ENCODE measurements around the gene PRKN.
"Not testable (repeated sequence)": the region's sequence is repeated elsewhere in the genome, so short reads cannot be mapped to it uniquely, and the experiment has no call there.

PRKN gene

DNA sequence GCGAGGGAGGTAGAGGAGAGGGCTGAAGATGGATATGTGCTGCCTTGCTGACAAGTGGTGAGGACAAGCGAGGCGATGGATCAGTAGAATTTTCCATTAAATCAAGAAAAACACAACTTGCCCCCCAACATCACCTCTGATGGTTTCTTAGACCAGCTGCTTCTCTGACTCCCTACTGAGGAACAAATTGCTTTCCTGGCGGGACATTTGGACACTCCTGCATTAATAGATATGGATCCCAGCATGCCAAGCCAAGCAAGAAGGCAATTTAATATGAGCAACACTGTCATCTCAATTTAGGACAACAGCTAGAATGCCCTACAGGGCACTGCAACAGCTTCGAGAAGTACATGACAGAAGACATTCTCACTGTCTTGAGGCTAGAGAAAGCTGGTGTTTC, 1205.3 kb downstream of the PRKN start:
- Histone ChIP-seq H3K4me1 (ENCODE audit: insufficient read depth, low read length) (no peaks in the 10 kb centered on the region), H3K4me3 (ENCODE audit: low read length) (no peak overlapping the region), H3K27me3 (ENCODE audit: insufficient read depth, low read length) (no peaks in the 10 kb centered on the region), H3K9ac (ENCODE audit: low read depth, low read length) (no peak overlapping the region), H3K36me3 (ENCODE audit: insufficient read depth, low read depth, low read length) (no peaks in the 10 kb centered on the region), H3K27ac (ENCODE audit: low read length) (no peak overlapping the region), H3K9me3 (ENCODE audit: insufficient read depth, low read depth, low read length) (no peaks in the 10 kb centered on the region)

DNA sequence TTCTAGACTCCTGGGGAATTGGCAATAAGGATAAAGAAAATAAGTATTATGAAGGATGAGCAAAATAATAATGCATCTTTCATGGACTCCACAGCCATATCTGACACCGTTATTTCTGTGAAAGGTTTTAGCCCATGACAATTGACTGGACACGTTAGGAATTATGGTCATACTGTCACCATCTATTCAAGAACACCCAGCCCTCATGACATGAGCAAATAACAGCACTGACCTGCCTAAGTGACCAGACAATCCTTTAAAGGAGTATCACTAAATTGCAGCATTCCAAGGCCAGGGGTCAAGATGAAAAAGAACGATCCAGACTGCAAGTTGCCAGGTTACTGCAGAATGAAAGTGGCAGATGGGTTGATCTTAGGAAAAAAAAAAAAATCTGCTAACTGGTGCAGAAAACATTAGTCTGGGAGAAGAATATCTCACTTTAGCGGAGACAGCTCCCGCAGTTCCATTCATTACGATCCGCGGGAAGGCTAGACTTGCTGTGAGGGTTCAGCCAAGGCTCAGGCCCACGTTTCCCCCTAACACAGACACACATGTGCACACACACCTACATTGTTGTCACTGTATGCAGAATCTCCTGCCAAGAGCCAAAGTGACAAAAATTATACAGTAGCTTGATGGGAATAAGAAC, 1216.0 kb downstream of the PRKN start:
- Histone ChIP-seq H3K27ac (ENCODE audit: low read length) (no peak overlapping the region), H3K4me1 (ENCODE audit: insufficient read depth, low read length) (no peaks in the 10 kb centered on the region), H3K9ac (ENCODE audit: low read depth, low read length) (no peak overlapping the region), H3K4me3 (ENCODE audit: low read length) (no peak overlapping the region), H3K36me3 (ENCODE audit: insufficient read depth, low read depth, low read length) (no peaks in the 10 kb centered on the region), H3K9me3 (ENCODE audit: insufficient read depth, low read depth, low read length) (no peaks in the 10 kb centered on the region), H3K27me3 (ENCODE audit: insufficient read depth, low read length) (no peaks in the 10 kb centered on the region)

DNA sequence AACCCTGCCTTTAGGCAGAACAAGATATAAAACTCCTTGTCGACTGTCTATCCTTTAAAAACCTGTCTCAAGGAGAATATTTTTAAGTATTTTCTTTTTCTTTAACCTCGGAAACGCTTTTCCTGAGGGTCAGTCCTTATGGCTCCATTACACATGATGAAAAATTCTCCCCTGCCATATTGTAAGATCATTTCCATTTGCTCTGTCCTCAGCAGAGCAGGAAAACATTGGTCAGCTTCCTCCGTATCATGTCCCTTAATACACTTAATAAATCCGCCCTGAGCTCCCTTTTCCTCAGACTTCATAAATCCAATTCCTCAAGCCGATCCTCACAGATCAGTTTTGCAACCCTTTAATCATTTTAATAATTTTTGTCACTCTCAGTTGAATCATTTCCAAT, 1219.2 kb downstream of the PRKN start:
- Histone ChIP-seq H3K27me3 (ENCODE audit: insufficient read depth, low read length) (no peaks in the 10 kb centered on the region), H3K36me3 (ENCODE audit: insufficient read depth, low read depth, low read length) (no peaks in the 10 kb centered on the region), H3K9me3 (ENCODE audit: insufficient read depth, low read depth, low read length) (no peaks in the 10 kb centered on the region), H3K9ac (ENCODE audit: low read depth, low read length) (no peak overlapping the region), H3K4me3 (ENCODE audit: low read length) (no peak overlapping the region), H3K27ac (ENCODE audit: low read length) (no peak overlapping the region), H3K4me1 (ENCODE audit: insufficient read depth, low read length) (no peaks in the 10 kb centered on the region)

DNA sequence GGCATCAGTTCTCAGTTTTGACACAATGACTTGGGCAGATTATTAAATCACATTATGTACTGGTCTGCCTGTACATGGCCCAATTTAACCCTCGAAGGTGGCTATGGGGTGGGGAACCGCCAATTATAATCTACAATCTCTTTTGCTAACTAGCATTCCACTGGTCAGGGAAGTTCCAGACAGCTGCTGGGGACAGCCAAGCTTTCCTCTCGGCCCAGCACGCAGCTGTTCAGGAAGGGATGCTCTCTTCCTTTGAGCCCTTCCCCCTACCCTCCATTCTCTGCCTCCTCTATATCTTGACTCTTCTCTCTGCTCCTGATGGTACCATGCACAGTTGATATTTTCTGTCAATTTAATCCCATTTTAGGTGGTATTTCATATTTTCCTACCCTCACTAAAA, 1220.2 kb downstream of the PRKN start:
- Histone ChIP-seq H3K36me3 (ENCODE audit: insufficient read depth, low read depth, low read length) (no peaks in the 10 kb centered on the region), H3K27ac (ENCODE audit: low read length) (no peak overlapping the region), H3K9ac (ENCODE audit: low read depth, low read length) (no peak overlapping the region), H3K4me3 (ENCODE audit: low read length) (no peak overlapping the region), H3K4me1 (ENCODE audit: insufficient read depth, low read length) (no peaks in the 10 kb centered on the region), H3K27me3 (ENCODE audit: insufficient read depth, low read length) (no peaks in the 10 kb centered on the region; the same call in 1 of the 2 replicates), H3K9me3 (ENCODE audit: insufficient read depth, low read depth, low read length) (no peaks in the 10 kb centered on the region)

DNA sequence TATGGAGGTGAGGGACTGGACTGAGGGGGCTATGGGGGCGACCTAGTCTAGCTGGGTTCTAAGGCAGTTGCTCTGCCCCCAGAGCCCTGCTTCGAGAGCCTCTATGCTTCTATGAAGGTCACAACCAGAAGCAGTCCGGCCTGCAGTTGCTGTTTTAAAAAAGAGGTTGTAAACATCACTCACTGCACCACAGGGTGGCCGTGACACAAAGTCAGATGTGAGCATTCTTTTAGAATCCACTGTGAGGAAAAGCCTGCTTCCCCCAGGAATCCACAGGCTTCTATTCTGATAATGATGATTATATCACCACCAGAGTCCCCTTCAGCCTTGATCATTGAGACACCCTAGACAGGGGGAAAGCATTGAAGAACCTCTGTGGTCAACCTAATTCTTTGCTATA, 1224.0 kb downstream of the PRKN start:
- Histone ChIP-seq H3K27me3 (ENCODE audit: insufficient read depth, low read length) (no peaks in the 10 kb centered on the region; the same call in 1 of the 2 replicates), H3K36me3 (ENCODE audit: insufficient read depth, low read depth, low read length) (no peaks in the 10 kb centered on the region), H3K27ac (ENCODE audit: low read length) (no peak overlapping the region), H3K4me3 (ENCODE audit: low read length) (no peak overlapping the region), H3K9ac (ENCODE audit: low read depth, low read length) (no peak overlapping the region), H3K4me1 (ENCODE audit: insufficient read depth, low read length) (no peaks in the 10 kb centered on the region), H3K9me3 (ENCODE audit: insufficient read depth, low read depth, low read length) (no peaks in the 10 kb centered on the region)

DNA sequence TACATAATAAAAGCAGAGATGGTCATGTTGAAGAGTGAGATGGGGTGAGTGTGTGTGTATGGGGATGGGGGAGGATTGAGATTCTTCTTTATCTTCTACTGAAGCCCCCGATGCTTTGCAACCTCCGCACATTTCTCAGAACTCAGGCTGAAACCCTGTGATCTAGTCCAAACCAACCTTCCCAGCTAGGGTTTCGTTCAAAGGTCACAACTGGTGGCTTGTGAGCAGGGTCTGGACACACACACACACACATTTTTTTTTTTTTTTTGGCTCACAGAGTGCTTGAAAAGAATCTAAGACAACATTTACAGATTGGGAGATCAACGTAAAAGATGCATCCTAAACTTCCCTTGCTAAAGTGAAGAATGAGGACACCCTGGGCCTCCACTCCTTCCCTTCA, 1228.7 kb downstream of the PRKN start:
- no peak overlapping the region for H3K4me3 ChIP-seq (ENCODE audit: low read length)
- no peaks in the 10 kb centered on the region for H3K4me1 ChIP-seq (ENCODE audit: insufficient read depth, low read length)
- H3K36me3 ChIP-seq (ENCODE audit: insufficient read depth, low read depth, low read length) = no peaks in the 10 kb centered on the region
- no peak overlapping the region for H3K27ac ChIP-seq (ENCODE audit: low read length)
- no peaks in the 10 kb centered on the region for H3K9me3 ChIP-seq (ENCODE audit: insufficient read depth, low read depth, low read length)
- H3K9ac ChIP-seq (ENCODE audit: low read depth, low read length) = no peak overlapping the region
- H3K27me3 ChIP-seq (ENCODE audit: insufficient read depth, low read length) = no peaks in the 10 kb centered on the region; the same call in 1 of the 2 replicates

DNA sequence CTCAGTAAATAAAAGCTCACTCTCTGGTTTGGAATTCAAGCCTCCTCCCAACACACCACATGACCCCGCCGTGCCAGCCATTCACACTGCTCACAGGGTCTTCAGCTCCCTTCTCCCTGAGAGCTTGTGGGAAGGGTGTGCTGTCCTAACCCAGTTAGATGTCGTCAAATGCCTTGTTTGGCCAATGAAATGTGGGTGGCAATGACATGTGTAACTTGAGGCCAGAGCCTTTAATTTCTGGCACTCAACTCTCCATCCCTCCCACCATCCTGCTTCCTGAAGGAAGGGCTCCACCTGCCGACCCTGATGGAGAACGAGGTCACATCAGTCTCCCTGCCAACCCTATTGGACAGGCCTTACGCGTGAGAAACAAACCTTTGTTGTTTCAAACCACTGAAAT, 1229.2 kb downstream of the PRKN start:
- no peaks in the 10 kb centered on the region for H3K4me1 ChIP-seq (ENCODE audit: insufficient read depth, low read length)
- H3K9ac ChIP-seq (ENCODE audit: low read depth, low read length) = no peak overlapping the region
- H3K36me3 ChIP-seq (ENCODE audit: insufficient read depth, low read depth, low read length) = no peaks in the 10 kb centered on the region
- H3K27me3 ChIP-seq (ENCODE audit: insufficient read depth, low read length) = no peaks in the 10 kb centered on the region; the same call in 1 of the 2 replicates
- H3K27ac ChIP-seq (ENCODE audit: low read length) = no peak overlapping the region
- no peaks in the 10 kb centered on the region for H3K9me3 ChIP-seq (ENCODE audit: insufficient read depth, low read depth, low read length)
- H3K4me3 ChIP-seq (ENCODE audit: low read length) = no peak overlapping the region

DNA sequence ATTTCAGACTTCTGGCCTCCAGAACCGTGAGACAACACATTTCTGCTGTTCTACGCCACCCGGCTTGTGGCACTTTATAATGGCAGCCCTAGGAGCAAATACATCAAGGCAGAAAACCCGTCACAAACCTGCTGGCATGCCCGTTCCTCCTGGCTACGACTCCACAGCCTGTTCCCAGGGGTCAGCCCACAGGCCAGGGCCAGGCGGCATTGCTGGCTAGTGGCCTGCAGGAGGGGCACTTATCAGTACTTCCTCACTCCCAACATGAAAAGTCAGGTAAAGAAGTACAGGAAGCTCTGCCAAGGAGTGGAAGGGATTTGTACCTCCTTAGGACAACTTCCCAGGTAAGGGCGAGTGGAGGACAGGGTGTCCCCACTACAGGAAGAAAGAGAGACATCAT, 1230.6 kb downstream of the PRKN start:
- Histone ChIP-seq H3K9ac (ENCODE audit: low read depth, low read length) (no peak overlapping the region), H3K4me1 (ENCODE audit: insufficient read depth, low read length) (no peaks in the 10 kb centered on the region), H3K9me3 (ENCODE audit: insufficient read depth, low read depth, low read length) (no peaks in the 10 kb centered on the region), H3K36me3 (ENCODE audit: insufficient read depth, low read depth, low read length) (no peaks in the 10 kb centered on the region), H3K27ac (ENCODE audit: low read length) (no peak overlapping the region), H3K27me3 (ENCODE audit: insufficient read depth, low read length) (no peaks in the 10 kb centered on the region), H3K4me3 (ENCODE audit: low read length) (no peak overlapping the region)

DNA sequence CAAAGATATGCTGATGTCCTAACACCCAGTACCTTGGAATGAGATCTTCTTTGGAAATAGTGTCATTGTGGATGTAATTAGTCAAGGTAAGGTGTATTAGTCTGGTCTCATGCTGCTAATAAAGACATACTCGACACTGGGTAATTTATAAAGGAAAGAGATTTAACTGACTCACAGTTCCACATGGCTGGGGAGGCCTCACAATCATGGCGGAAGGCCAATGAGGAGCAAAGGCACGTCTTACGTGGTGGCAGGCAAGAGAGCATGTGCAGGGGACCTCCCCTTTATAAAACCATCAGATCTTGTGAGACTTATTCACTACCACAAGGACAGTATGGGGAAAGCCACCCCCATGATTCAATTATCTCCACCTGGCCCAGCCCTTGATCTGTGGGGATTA, 1231.3 kb downstream of the PRKN start:
- H3K4me3 ChIP-seq (ENCODE audit: low read length); H3K4me1 ChIP-seq (ENCODE audit: insufficient read depth, low read length); H3K27me3 ChIP-seq (ENCODE audit: insufficient read depth, low read length); H3K9me3 ChIP-seq (ENCODE audit: insufficient read depth, low read depth, low read length); H3K9ac ChIP-seq (ENCODE audit: low read depth, low read length); H3K27ac ChIP-seq (ENCODE audit: low read length); H3K36me3 ChIP-seq (ENCODE audit: insufficient read depth, low read depth, low read length): not testable (repeated sequence)

DNA sequence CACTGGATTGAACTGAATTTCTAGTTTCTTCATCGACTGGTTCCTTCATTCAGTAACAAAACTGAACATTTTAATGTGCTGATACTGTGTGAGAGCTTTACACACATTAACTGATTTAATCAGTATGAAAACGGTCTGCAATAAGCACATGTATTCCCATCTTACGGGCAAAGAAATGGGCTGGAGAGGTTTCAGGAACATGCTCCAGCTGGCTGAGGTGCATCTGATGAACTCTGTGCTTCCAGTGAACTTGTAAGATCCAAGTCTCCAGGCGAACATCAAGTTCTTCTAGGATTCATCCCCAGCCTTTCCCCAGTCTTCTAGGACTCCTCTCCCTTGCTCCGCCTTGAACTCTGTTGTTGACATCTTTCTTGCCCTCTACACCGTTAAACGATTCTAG, 1233.0 kb downstream of the PRKN start:
- Histone ChIP-seq H3K4me1 (ENCODE audit: insufficient read depth, low read length) (no peaks in the 10 kb centered on the region), H3K9ac (ENCODE audit: low read depth, low read length) (no peak overlapping the region), H3K36me3 (ENCODE audit: insufficient read depth, low read depth, low read length) (no peaks in the 10 kb centered on the region), H3K4me3 (ENCODE audit: low read length) (no peak overlapping the region), H3K27ac (ENCODE audit: low read length) (no peak overlapping the region), H3K9me3 (ENCODE audit: insufficient read depth, low read depth, low read length) (no peaks in the 10 kb centered on the region), H3K27me3 (ENCODE audit: insufficient read depth, low read length) (no peaks in the 10 kb centered on the region)

DNA sequence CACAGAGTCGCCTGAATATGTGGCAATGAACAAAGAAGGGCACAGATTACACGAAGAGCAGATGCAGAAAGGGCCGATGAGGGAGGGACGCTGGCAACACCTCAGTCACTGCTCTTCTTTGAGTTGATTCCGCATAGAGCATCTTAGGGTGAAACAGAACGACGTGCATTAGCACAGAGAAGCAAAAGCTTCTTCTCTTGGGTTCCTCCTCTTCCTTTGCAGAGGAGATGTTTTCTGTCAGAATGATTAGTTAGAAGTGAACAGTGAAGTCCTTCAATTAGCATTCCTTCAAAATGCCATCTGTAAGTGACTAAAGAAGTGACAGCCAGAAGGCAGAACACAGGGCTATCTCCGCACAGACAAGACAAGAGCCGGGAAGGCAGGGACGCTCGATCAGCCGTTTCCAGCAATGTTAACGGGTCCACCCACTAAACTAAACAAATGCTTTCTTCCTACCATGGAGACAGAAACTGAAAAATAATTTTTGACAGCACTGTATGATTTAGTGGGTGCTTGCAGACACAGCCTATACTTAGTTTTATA, 1233.9 kb downstream of the PRKN start:
- Histone ChIP-seq H3K27ac (ENCODE audit: low read length) (no peak overlapping the region), H3K4me1 (ENCODE audit: insufficient read depth, low read length) (no peaks in the 10 kb centered on the region), H3K9me3 (ENCODE audit: insufficient read depth, low read depth, low read length) (no peaks in the 10 kb centered on the region), H3K4me3 (ENCODE audit: low read length) (no peak overlapping the region), H3K9ac (ENCODE audit: low read depth, low read length) (no peak overlapping the region), H3K36me3 (ENCODE audit: insufficient read depth, low read depth, low read length) (no peaks in the 10 kb centered on the region), H3K27me3 (ENCODE audit: insufficient read depth, low read length) (no peaks in the 10 kb centered on the region)

DNA sequence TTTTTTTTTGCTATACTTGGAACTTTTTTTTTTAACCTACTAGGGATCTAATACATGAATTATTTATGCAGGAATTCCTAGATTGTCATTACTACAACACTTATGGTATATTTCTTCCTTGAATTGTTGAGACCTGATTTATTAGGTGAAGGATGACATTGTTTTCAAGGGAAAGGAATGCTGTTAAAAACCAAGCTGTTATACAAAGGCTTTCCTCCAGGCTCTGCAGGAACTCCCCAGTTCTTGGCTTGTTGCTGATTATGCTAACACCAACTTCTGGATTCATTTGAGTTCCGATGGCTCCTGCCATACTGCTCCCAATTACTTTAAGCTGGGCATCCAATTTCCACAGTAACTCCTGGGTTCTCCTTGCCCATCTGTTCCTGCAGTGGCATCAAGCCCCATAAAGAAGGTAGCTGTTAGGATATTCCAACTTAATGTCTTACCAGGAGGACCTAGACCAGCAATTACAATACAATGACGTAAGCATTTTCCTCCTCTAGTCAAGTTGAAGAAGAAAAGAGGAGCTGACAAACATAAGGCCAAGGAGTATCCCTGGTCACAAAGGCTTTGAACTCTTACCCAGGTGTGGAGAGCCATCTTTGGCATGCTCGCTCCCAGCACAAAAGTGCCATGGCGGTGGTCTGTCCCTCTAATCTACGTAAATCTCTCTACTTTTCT, 1237.8 kb downstream of the PRKN start:
- Histone ChIP-seq H3K9ac (ENCODE audit: low read depth, low read length) (no peak overlapping the region), H3K36me3 (ENCODE audit: insufficient read depth, low read depth, low read length) (no peaks in the 10 kb centered on the region), H3K4me1 (ENCODE audit: insufficient read depth, low read length) (no peaks in the 10 kb centered on the region), H3K9me3 (ENCODE audit: insufficient read depth, low read depth, low read length) (no peaks in the 10 kb centered on the region), H3K27me3 (ENCODE audit: insufficient read depth, low read length) (no peaks in the 10 kb centered on the region), H3K27ac (ENCODE audit: low read length) (no peak overlapping the region), H3K4me3 (ENCODE audit: low read length) (no peak overlapping the region)

Data from iPS-20b (cell line).